HepG2 (cell line): ENCODE data around the gene VPS52. TPM values are rescaled to one million over a fixed set of nuclear protein-coding genes. Genes with fewer than 3 reads are reported as not detected.

ENCODE experiments used
- BATF2 ChIP-seq: sonication (generic); formaldehyde crosslinking; IDR thresholded peaks from 2 replicates; pipeline ENCODE4 v1.8.0; 2022; ENCODE audit warnings: mild to moderate bottlenecking, missing genetic modification reagents, moderate library complexity
- CCDC6 ChIP-seq: sonication (generic); formaldehyde crosslinking; IDR thresholded peaks from 2 replicates; pipeline ENCODE4 v1.8.1; 2022; ENCODE audit warnings: mild to moderate bottlenecking, missing genetic modification reagents, moderate library complexity
- CHCHD3 ChIP-seq: sonication (generic); formaldehyde crosslinking; IDR thresholded peaks from 2 replicates; pipeline ENCODE4 v1.8.0; 2022; ENCODE audit warnings: mild to moderate bottlenecking, missing genetic modification reagents, moderate library complexity
- CREBL2 ChIP-seq: sonication (generic); formaldehyde crosslinking; IDR thresholded peaks from 2 replicates; pipeline ENCODE4 v1.8.1; 2023; ENCODE audit warnings: missing genetic modification reagents, mild to moderate bottlenecking, borderline replicate concordance
- DNMT1 ChIP-seq: sonication (generic); formaldehyde crosslinking; IDR thresholded peaks from 2 replicates; pipeline ENCODE4 v1.5.1; 2020; ENCODE audit warnings: mild to moderate bottlenecking, missing genetic modification reagents
- ELF3 ChIP-seq: IDR thresholded peaks from 2 replicates; pipeline ENCODE4 v1.6.1; 2016; ENCODE audit warnings: missing genetic modification reagents, missing compliant biosample characterization
- ETV6 ChIP-seq: sonication (generic); formaldehyde crosslinking; conservative IDR thresholded peaks from 2 replicates; pipeline ENCODE4 v1.4.0; 2020; ENCODE audit warnings: missing genetic modification reagents
- FOXK1 ChIP-seq: sonication (generic); formaldehyde crosslinking; IDR thresholded peaks from 2 replicates; pipeline ENCODE4 v1.4.0; 2020; ENCODE audit warnings: low read depth, missing genetic modification reagents, borderline replicate concordance
- HDAC1 ChIP-seq: sonication (generic); formaldehyde crosslinking; IDR thresholded peaks from 2 replicates; pipeline ENCODE4 v1.5.1; 2020; ENCODE audit warnings: mild to moderate bottlenecking, missing genetic modification reagents
- HDAC6 ChIP-seq: fragments of 200-600 bp; sonication (generic); IDR thresholded peaks from 2 replicates; pipeline ENCODE4 v1.7.0; 2017; ENCODE audit warnings: mild to moderate bottlenecking, antibody characterized with exemption, low read length, low read depth
- KLF6 ChIP-seq: IDR thresholded peaks from 2 replicates; pipeline ENCODE4 v1.8.0; 2016; ENCODE audit warnings: missing biosample characterization, missing genetic modification reagents
- MAFG ChIP-seq: sonication (generic); formaldehyde crosslinking; IDR thresholded peaks from 2 replicates; pipeline ENCODE4 v1.5.1; 2020; ENCODE audit warnings: mild to moderate bottlenecking, missing genetic modification reagents
- MBNL3 ChIP-seq: fragments of 250-450 bp; sonication (Bioruptor Pico); conservative IDR thresholded peaks from 2 replicates; pipeline ENCODE4 v1.8.0; 2022; ENCODE audit warnings: mild to moderate bottlenecking, inconsistent platforms
- NFYC ChIP-seq: IDR thresholded peaks from 2 replicates; pipeline ENCODE4 v1.6.1; 2016; ENCODE audit warnings: missing genetic modification reagents, missing compliant biosample characterization
- RXRA ChIP-seq: sonication (generic); formaldehyde crosslinking; IDR thresholded peaks from 2 replicates; pipeline ENCODE4 v1.5.1; 2020; ENCODE audit warnings: missing genetic modification reagents
- RXRB ChIP-seq: IDR thresholded peaks from 2 replicates; pipeline ENCODE4 v1.6.1; 2016; ENCODE audit warnings: borderline replicate concordance, missing genetic modification reagents, missing compliant biosample characterization
- TCF12 ChIP-seq, 2 experiments: fragments of 450-650 bp in 1 of 2; sonication (generic) in 1 of 2; formaldehyde crosslinking in 1 of 2; IDR thresholded peaks; 2 replicates each; pipeline versions ENCODE4 v1.6.1 to v1.8.0; 2017 to 2022; ENCODE audit warnings: antibody characterized with exemption in 1 of 2, mild to moderate bottlenecking in 1 of 2, missing genetic modification reagents in 1 of 2, moderate library complexity in 1 of 2
- TFDP2 ChIP-seq: sonication (generic); formaldehyde crosslinking; IDR thresholded peaks from 2 replicates; pipeline ENCODE4 v1.4.0; 2020; ENCODE audit warnings: missing genetic modification reagents
- ZBTB44 ChIP-seq: sonication (generic); formaldehyde crosslinking; IDR thresholded peaks from 2 replicates; pipeline ENCODE4 v1.4.0; 2020; ENCODE audit warnings: missing genetic modification reagents
- ZNF652 ChIP-seq: IDR thresholded peaks from 2 replicates; pipeline ENCODE4 v1.6.1; 2016; ENCODE audit warnings: low read depth, borderline replicate concordance
- ZNF784 ChIP-seq: sonication (generic); formaldehyde crosslinking; IDR thresholded peaks from 2 replicates; pipeline ENCODE4 v1.5.1; 2020; ENCODE audit warnings: missing genetic modification reagents, mild to moderate bottlenecking, borderline replicate concordance
- polyA plus RNA-seq, 8 experiments: library from polyadenylated mRNA; depleted of rRNA in 3 of 8; stranded (reverse) in 7 of 8; unstranded in 1 of 8; fragments of >200 nt; fragmentation: Illumina TruSeq in 4 of 8; extraction: Trizol in 4 of 8; gene quantifications; 2 replicates each; pipeline versions ENCODE4 v1.2.1 to v1.2.3, GENCODE V29; 2011 to 2016; ENCODE audit warnings: low read depth in 4 of 8, missing spikeins in 1 of 8, mixed read lengths in 1 of 8; ENCODE audit not compliant: insufficient read depth in 1 of 8
- total RNA-seq, 5 experiments: library from RNA; depleted of rRNA; stranded (reverse); fragments of >200 nt; fragmentation: Illumina TruSeq; extraction: Trizol; gene quantifications; 2 replicates each; pipeline ENCODE4 v1.2.3, GENCODE V29; 2016; ENCODE audit warnings: low read depth in 1 of 5
- TF ChIP-seq, protein P1 (sequence below): sonication (generic); formaldehyde crosslinking; IDR thresholded peaks from 2 replicates; pipeline ENCODE4 v1.5.0; 2020; ENCODE audit warnings: mild to moderate bottlenecking, missing genetic modification reagents

Gene VPS52
- total and polyA plus RNA-seq, 2 of the 13 experiments (the other 11 are each of a cell fraction or from before 2014, with no cell fraction given), result 48.9 to 85.5 TPM

DNA sequence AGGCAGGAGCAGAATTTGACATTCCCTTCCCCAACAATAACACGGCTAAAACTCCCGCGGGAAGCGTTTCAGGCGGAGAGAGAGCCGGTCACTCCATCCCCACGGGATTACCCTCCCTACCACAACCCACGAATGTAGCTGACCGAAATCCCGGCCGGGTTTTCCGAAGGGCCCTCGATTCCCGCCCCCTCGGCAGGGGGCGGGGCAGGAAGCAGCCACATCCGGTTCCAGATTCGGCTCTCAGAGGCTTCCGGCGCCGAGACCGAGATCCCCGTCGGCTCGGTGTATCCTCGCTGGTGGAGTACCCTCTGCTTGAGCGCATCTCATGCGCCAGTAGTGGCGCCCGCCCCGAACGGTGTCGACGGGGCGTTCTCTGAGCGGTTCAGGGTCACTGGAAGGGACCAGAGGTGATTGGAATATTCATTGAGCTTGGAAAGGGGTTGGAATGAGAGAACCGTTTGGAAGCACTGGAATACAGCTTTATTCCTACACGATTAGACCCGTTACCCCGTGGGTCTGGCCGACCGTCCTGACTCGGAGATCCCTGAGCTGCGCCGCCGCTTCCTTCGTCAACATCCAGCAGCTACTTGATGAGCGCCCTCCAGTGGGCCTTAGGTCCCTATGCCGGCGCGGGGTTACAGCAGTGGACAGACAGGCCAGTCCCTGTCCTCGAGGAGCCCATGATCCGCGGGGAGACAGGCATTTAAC lies 27.7 kb upstream of the VPS52 start (continued):
- peak; percentile 50 for TF ChIP-seq RXRA (CRISPR knock-in tag)
- TF ChIP-seq CCDC6 (CRISPR knock-in tag), result peak; percentile 75
- TF ChIP-seq ETV6 (CRISPR knock-in tag), result no peak
- no peak for TF ChIP-seq MBNL3 (CRISPR knock-in tag)
- no peak for TF ChIP-seq MAFG (CRISPR knock-in tag)
- TF ChIP-seq CREBL2 (CRISPR knock-in tag), result peak; percentile 58; the same call in 1 of the 2 replicates
- peak; percentile 78 for TF ChIP-seq BATF2 (CRISPR knock-in tag)
- peak; percentile 82 for TF ChIP-seq TFDP2 (CRISPR knock-in tag)
- no peak for TF ChIP-seq TCF12 (IDR thresholded peaks at IDR 0.05)
- peak; percentile 97; the same call in 1 of the 2 replicates for TF ChIP-seq TCF12 (CRISPR knock-in tag; IDR thresholded peaks at IDR 0.05)
- no peak for TF ChIP-seq DNMT1 (CRISPR knock-in tag)
- TF ChIP-seq KLF6 (CRISPR knock-in tag), result no peak; the same call in 1 of the 2 replicates
- TF ChIP-seq RXRB (CRISPR knock-in tag), result peak; percentile 54; the same call in 1 of the 2 replicates
- TF ChIP-seq HDAC1 (CRISPR knock-in tag), result peak; percentile 86
- TF ChIP-seq ZNF784, result peak; percentile 62; the same call in 1 of the 2 replicates
- TF ChIP-seq NFYC (CRISPR knock-in tag), result no peak
- peak; percentile 82 for TF ChIP-seq ELF3 (CRISPR knock-in tag)
- peak; percentile 22; the same call in 1 of the 2 replicates for TF ChIP-seq FOXK1 (CRISPR knock-in tag)
- no peak; the same call in 1 of the 2 replicates for TF ChIP-seq ZNF652 (CRISPR knock-in tag)
- no peak; the same call in 1 of the 2 replicates for TF ChIP-seq CHCHD3 (CRISPR knock-in tag)
- TF ChIP-seq HDAC6, result no peak
- TF ChIP-seq, protein P1, sequence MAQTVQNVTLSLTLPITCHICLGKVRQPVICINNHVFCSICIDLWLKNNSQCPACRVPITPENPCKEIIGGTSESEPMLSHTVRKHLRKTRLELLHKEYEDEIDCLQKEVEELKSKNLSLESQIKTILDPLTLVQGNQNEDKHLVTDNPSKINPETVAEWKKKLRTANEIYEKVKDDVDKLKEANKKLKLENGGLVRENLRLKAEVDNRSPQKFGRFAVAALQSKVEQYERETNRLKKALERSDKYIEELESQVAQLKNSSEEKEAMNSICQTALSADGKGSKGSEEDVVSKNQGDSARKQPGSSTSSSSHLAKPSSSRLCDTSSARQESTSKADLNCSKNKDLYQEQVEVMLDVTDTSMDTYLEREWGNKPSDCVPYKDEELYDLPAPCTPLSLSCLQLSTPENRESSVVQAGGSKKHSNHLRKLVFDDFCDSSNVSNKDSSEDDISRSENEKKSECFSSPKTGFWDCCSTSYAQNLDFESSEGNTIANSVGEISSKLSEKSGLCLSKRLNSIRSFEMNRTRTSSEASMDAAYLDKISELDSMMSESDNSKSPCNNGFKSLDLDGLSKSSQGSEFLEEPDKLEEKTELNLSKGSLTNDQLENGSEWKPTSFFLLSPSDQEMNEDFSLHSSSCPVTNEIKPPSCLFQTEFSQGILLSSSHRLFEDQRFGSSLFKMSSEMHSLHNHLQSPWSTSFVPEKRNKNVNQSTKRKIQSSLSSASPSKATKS (CRISPR knock-in tag), result no peak; the same call in 1 of the 2 replicates
- TF ChIP-seq ZBTB44 (CRISPR knock-in tag), result no peak
